ENCODE results near the gene CNTNAP5. TPM values are rescaled to one million over a fixed set of nuclear protein-coding genes. Genes with fewer than 3 reads are reported as not detected.

The CNTNAP5 gene
- total and polyA plus RNA-seq, 9 of the 15 experiments (the other 6 are each of a cell fraction or from before 2014, with no cell fraction given), result not detected

- TF ChIP-seq, protein P1, sequence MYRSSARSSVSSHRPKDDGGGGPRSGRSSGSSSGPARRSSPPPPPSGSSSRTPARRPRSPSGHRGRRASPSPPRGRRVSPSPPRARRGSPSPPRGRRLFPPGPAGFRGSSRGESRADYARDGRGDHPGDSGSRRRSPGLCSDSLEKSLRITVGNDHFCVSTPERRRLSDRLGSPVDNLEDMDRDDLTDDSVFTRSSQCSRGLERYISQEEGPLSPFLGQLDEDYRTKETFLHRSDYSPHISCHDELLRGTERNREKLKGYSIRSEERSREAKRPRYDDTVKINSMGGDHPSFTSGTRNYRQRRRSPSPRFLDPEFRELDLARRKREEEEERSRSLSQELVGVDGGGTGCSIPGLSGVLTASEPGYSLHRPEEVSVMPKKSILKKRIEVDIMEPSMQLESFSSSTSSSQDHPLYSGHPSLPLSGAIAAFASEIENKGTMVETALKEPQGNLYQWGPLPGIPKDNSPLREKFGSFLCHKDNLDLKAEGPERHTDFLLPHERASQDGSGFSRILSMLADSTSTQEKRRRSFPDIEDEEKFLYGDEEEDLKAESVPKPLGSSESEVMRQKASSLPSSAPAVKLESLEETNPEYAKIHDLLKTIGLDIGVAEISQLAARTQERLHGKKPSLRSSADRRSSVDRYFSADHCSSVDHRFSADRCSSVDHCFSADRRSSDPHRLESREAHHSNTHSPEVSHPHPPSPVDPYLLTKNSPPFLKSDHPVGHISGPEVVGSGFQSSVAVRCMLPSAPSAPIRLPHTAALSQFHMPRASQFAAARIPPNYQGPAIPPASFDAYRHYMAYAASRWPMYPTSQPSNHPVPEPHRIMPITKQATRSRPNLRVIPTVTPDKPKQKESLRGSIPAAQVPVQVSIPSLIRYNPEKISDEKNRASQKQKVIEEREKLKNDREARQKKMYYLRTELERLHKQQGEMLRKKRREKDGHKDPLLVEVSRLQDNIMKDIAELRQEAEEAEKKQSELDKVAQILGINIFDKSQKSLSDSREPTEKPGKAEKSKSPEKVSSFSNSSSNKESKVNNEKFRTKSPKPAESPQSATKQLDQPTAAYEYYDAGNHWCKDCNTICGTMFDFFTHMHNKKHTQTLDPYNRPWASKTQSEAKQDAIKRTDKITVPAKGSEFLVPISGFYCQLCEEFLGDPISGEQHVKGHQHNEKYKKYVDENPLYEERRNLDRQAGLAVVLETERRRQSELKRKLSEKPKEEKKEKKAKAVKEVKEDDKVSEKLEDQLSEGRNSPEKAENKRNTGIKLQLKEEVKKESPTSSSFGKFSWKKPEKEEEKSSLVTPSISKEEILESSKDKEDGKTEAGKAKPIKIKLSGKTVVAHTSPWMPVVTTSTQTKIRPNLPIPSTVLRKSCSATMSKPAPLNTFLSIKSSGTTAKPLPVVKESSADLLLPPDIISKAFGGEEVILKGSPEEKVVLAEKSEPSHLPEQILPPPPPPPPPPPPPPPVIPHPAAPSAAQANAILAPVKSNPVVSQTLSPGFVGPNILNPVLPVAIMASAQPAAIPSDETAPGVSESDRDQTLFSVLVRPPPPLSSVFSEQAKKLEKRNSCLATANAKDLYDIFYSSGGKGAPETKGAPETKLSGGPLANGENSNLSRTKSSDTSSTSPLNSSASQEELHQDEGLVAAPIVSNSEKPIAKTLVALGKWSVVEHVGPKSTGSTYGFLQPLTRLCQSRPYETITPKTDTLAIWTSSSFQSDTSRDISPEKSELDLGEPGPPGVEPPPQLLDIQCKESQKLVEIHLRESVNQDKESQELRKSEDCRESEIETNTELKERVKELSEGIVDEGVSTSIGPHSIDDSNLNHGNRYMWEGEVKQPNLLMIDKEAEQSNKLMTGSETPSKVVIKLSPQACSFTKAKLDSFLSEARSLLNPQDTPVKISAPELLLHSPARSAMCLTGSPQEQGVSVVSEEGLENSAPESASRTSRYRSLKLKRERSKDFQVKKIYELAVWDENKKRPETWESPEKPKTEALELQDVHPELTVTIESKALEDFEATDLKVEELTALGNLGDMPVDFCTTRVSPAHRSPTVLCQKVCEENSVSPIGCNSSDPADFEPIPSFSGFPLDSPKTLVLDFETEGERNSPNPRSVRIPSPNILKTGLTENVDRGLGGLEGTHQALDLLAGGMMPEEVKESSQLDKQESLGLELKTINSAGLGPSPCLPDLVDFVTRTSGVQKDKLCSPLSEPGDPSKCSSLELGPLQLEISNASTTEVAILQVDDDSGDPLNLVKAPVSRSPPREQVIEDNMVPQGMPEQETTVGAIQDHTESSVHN (IDR thresholded peaks at IDR 0.05; ENCODE audit: borderline replicate concordance in 1 of 2, low read depth in 1 of 2), result no peak
- TF ChIP-seq, protein P2, sequence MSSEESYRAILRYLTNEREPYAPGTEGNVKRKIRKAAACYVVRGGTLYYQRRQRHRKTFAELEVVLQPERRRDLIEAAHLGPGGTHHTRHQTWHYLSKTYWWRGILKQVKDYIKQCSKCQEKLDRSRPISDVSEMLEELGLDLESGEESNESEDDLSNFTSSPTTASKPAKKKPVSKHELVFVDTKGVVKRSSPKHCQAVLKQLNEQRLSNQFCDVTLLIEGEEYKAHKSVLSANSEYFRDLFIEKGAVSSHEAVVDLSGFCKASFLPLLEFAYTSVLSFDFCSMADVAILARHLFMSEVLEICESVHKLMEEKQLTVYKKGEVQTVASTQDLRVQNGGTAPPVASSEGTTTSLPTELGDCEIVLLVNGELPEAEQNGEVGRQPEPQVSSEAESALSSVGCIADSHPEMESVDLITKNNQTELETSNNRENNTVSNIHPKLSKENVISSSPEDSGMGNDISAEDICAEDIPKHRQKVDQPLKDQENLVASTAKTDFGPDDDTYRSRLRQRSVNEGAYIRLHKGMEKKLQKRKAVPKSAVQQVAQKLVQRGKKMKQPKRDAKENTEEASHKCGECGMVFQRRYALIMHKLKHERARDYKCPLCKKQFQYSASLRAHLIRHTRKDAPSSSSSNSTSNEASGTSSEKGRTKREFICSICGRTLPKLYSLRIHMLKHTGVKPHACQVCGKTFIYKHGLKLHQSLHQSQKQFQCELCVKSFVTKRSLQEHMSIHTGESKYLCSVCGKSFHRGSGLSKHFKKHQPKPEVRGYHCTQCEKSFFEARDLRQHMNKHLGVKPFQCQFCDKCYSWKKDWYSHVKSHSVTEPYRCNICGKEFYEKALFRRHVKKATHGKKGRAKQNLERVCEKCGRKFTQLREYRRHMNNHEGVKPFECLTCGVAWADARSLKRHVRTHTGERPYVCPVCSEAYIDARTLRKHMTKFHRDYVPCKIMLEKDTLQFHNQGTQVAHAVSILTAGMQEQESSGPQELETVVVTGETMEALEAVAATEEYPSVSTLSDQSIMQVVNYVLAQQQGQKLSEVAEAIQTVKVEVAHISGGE (CRISPR knock-in tag; IDR thresholded peaks at IDR 0.05), result no peak
Observed at GRCh38 chr2:124339709-124340108, 314.6 kb downstream of the CNTNAP5 start (continued).

Measured in K562 (cell line).